H1 (cell line): ENCODE results near the gene GSG1L. TPM values are rescaled to one million over a fixed set of nuclear protein-coding genes. Genes with fewer than 3 reads are reported as not detected.

ENCODE experiments used
- CTCF ChIA-PET: fragments of 300-600 bp; sonication (Branson Sonifier 250); formaldehyde crosslinking; loops from one replicate; lab custom pipeline; 2021; ENCODE audit not compliant: partially characterized antibody; lab: Charles Lee
- POLR2A ChIA-PET: fragments of 300-600 bp; sonication (Branson Sonifier 250); formaldehyde crosslinking; loops from one replicate; lab custom pipeline; 2021; ENCODE audit warnings: inconsistent platforms; ENCODE audit not compliant: partially characterized antibody; lab: Charles Lee
- DNase-seq, 2 experiments: peaks; one replicate each; pipeline versions ENCODE4 v3.0.0 to v3.0.0-alpha.2; 2010 to 2022; ENCODE audit warnings: low spot score in 2 of 2, low read depth in 1 of 2, mixed read lengths in 1 of 2
- FAIRE-seq: peaks from 2 replicates; lab custom pipeline; 2011; peaks lifted over from hg19 to GRCh38; lab: Jason Lieb, UNC
- H2AFZ ChIP-seq: 2 replicates; pipeline ENCODE4 v1.8.1; 2012; ENCODE audit warnings: low read length, inconsistent platforms
- H2AK5ac ChIP-seq: 2 replicates; pipeline ENCODE4 v1.6.1; 2013; ENCODE audit warnings: low read depth, low read length
- H2BK120ac ChIP-seq: replicated peaks from 2 replicates; pipeline ENCODE3; 2013; ENCODE audit warnings: low read depth, low read length, inconsistent platforms
- H2BK12ac ChIP-seq: 2 replicates; pipeline ENCODE4 v1.6.1; 2013; ENCODE audit warnings: low read depth, low read length
- H2BK15ac ChIP-seq: 2 replicates; pipeline ENCODE4 v1.6.1; 2013; ENCODE audit warnings: low read length
- H2BK20ac ChIP-seq: 2 replicates; pipeline ENCODE4 v1.6.1; 2013; ENCODE audit warnings: low read length
- H2BK5ac ChIP-seq: 2 replicates; pipeline ENCODE4 v1.6.1; 2013; ENCODE audit warnings: low read depth, low read length
- H3K14ac ChIP-seq: 2 replicates; pipeline ENCODE4 v1.6.1; 2013; ENCODE audit warnings: inconsistent platforms; ENCODE audit not compliant: insufficient read length
- H3K18ac ChIP-seq: 2 replicates; pipeline ENCODE4 v1.6.1; 2013; ENCODE audit warnings: low read length; ENCODE audit errors: extremely low read depth
- H3K23ac ChIP-seq: 2 replicates; pipeline ENCODE4 v1.6.1; 2013; ENCODE audit warnings: inconsistent platforms; ENCODE audit not compliant: insufficient read length
- H3K23me2 ChIP-seq: 2 replicates; pipeline ENCODE4 v1.6.1; 2013; ENCODE audit warnings: low read depth, low read length
- H3K27ac ChIP-seq: 2 replicates; pipeline ENCODE4 v1.6.1; 2011; ENCODE audit warnings: low read depth, low read length, inconsistent platforms
- H3K27me3 ChIP-seq, 4 experiments: replicated peaks in 1 of 4; 1 replicate in 1 of 4; 2 replicates in 3 of 4; pipeline versions ENCODE4 v1.6.1 to v1.8.1; 2011 to 2013; ENCODE audit warnings: low read length in 3 of 4, mild to moderate bottlenecking in 3 of 4, inconsistent platforms in 2 of 4, mixed read lengths in 2 of 4, moderate library complexity in 1 of 4; ENCODE audit not compliant: control insufficient read depth in 3 of 4, insufficient read depth in 3 of 4; ENCODE audit errors: extremely low read depth in 1 of 4
- H3K36me3 ChIP-seq, 4 experiments: 2 replicates each; pipeline versions ENCODE4 v1.6.1 to v1.8.1; 2011 to 2013; ENCODE audit warnings: mild to moderate bottlenecking in 4 of 4, low read length in 3 of 4, moderate library complexity in 2 of 4, control low read depth in 1 of 4, inconsistent platforms in 1 of 4; ENCODE audit not compliant: insufficient read depth in 4 of 4, control insufficient read depth in 2 of 4
- H3K4ac ChIP-seq: replicated peaks from 2 replicates; pipeline ENCODE3; 2013; ENCODE audit warnings: low read length, low read depth, mixed read lengths, inconsistent platforms; ENCODE audit not compliant: insufficient read length
- H3K4me1 ChIP-seq, 4 experiments: replicated peaks in 1 of 4; 1 replicate in 1 of 4; 2 replicates in 3 of 4; pipeline versions ENCODE4 v1.6.1 to v1.8.1; 2011 to 2013; ENCODE audit warnings: low read length in 3 of 4, inconsistent platforms in 2 of 4, mixed read lengths in 1 of 4; ENCODE audit not compliant: insufficient read depth in 4 of 4, control insufficient read depth in 3 of 4
- H3K4me2 ChIP-seq, 2 experiments: 2 replicates each; pipeline versions ENCODE4 v1.6.1 to v1.8.1; 2011 to 2013; ENCODE audit warnings: low read depth in 2 of 2, low read length in 2 of 2, control low read depth in 1 of 2, inconsistent platforms in 1 of 2, mild to moderate bottlenecking in 1 of 2; ENCODE audit not compliant: insufficient read depth in 1 of 2
- H3K4me3 ChIP-seq, 4 experiments: fragments of 200-600, 300-600 bp in 1 of 4; sonication (generic), shearing (Covaris generic), sonication (Bioruptor Twin) in 1 of 4; 2 replicates each; pipeline versions ENCODE4 v1.5.1 to v1.8.1; 2011 to 2016; ENCODE audit warnings: low read length in 4 of 4, low read depth in 3 of 4, control low read depth in 2 of 4, inconsistent platforms in 2 of 4, mild to moderate bottlenecking in 2 of 4, mixed read lengths in 1 of 4, moderate library complexity in 1 of 4; ENCODE audit not compliant: insufficient read depth in 2 of 4; ENCODE audit errors: extremely low read depth in 1 of 4
- H3K56ac ChIP-seq: replicated peaks from 2 replicates; pipeline ENCODE3; 2013; ENCODE audit warnings: low read depth, mild to moderate bottlenecking, mixed read lengths, low read length, inconsistent platforms; ENCODE audit not compliant: insufficient read length
- H3K79me1 ChIP-seq: 2 replicates; pipeline ENCODE4 v1.6.1; 2013; ENCODE audit warnings: low read depth, low read length, control low read depth
- H3K79me2 ChIP-seq, 2 experiments: 2 replicates each; pipeline versions ENCODE4 v1.6.1 to v1.8.1; 2012 to 2013; ENCODE audit warnings: low read length in 2 of 2, mild to moderate bottlenecking in 2 of 2, inconsistent platforms in 1 of 2; ENCODE audit not compliant: insufficient read depth in 2 of 2, control insufficient read depth in 1 of 2
- H3K9ac ChIP-seq, 4 experiments: replicated peaks in 1 of 4; 1 replicate in 1 of 4; 2 replicates in 3 of 4; pipeline versions ENCODE4 v1.6.1 to v1.8.1; 2011 to 2013; ENCODE audit warnings: low read depth in 3 of 4, low read length in 3 of 4, control low read depth in 2 of 4, mild to moderate bottlenecking in 2 of 4, moderate library complexity in 2 of 4, inconsistent platforms in 1 of 4; ENCODE audit errors: extremely low read depth in 1 of 4
- H3K9me3 ChIP-seq, 2 experiments: 2 replicates each; pipeline versions ENCODE4 v1.6.1 to v1.8.1; 2012 to 2013; ENCODE audit warnings: mild to moderate bottlenecking in 2 of 2, moderate library complexity in 2 of 2, control low read depth in 1 of 2, inconsistent platforms in 1 of 2, low read depth in 1 of 2, low read length in 1 of 2, mixed read lengths in 1 of 2; ENCODE audit not compliant: insufficient read depth in 2 of 2
- H4K20me1 ChIP-seq, 2 experiments: replicated peaks in 1 of 2; 2 replicates each; pipeline versions ENCODE3 to v1.8.1; 2011 to 2013; ENCODE audit warnings: inconsistent platforms in 2 of 2, low read length in 2 of 2, mild to moderate bottlenecking in 1 of 2; ENCODE audit not compliant: insufficient read depth in 2 of 2, control insufficient read depth in 1 of 2
- H4K5ac ChIP-seq: 2 replicates; pipeline ENCODE4 v1.6.1; 2013; ENCODE audit warnings: low read length, low read depth, mixed read lengths, inconsistent platforms; ENCODE audit not compliant: insufficient read length
- H4K8ac ChIP-seq: 2 replicates; pipeline ENCODE4 v1.8.0; 2013; ENCODE audit warnings: mild to moderate bottlenecking, moderate library complexity, low read length, inconsistent platforms; ENCODE audit not compliant: insufficient read depth; ENCODE audit errors: extremely low read depth
- H4K91ac ChIP-seq: replicated peaks from 2 replicates; pipeline ENCODE3; 2013; ENCODE audit warnings: low read length, mixed read lengths, inconsistent platforms; ENCODE audit not compliant: insufficient read length
- ASH2L ChIP-seq: fragments of 200-600, 300-600 bp; sonication (generic); IDR thresholded peaks from one replicate; pipeline ENCODE4 v1.7.1; 2017; ENCODE audit warnings: low read length
- BRCA1 ChIP-seq: IDR thresholded peaks from 2 replicates; pipeline ENCODE4 v1.6.1; 2012; ENCODE audit warnings: low read depth, low read length, improper control_type of control experiment
- GABPA ChIP-seq: IDR thresholded peaks from 2 replicates; pipeline ENCODE4 v1.6.1; 2011; ENCODE audit warnings: mild to moderate bottlenecking, low read length, moderate library complexity, borderline replicate concordance; ENCODE audit not compliant: insufficient read depth
- GTF2F1 ChIP-seq: IDR thresholded peaks from 2 replicates; pipeline ENCODE4 v1.6.1; 2012; ENCODE audit warnings: low read depth, low read length, improper control_type of control experiment, borderline replicate concordance
- JUN ChIP-seq: IDR thresholded peaks from 2 replicates; pipeline ENCODE4 v1.6.1; 2011; ENCODE audit warnings: low read depth, mild to moderate bottlenecking, improper control_type of control experiment, low read length
- WGBS, 2 experiments: shearing (Covaris generic) in 1 of 2; methylation state at CpG; one replicate each; pipeline versions ENCODE4 v1.1.6 to v1.1.7; 2013 to 2015; ENCODE audit warnings: low lambda C conversion rate in 2 of 2, mixed read lengths in 2 of 2, inconsistent platforms in 1 of 2, low coverage in 1 of 2, missing lambda C conversion rate in 1 of 2; ENCODE audit not compliant: insufficient replicate concordance in 2 of 2, insufficient coverage in 1 of 2, insufficient read length in 1 of 2; ENCODE audit errors: extremely low coverage in 1 of 2, missing lambda C conversion rate in 1 of 2; 5-methylcytosine and 5-hydroxymethylcytosine counted together
- polyA plus RNA-seq, 7 experiments: library from polyadenylated mRNA; depleted of rRNA in 3 of 7; stranded (reverse) in 5 of 7; unstranded in 2 of 7; fragments of >200 nt in 5 of 7; fragments of 200-250 nt in 2 of 7; gene quantifications; 1 replicate in 5 of 7; 2 replicates in 1 of 7; 4 replicates in 1 of 7; pipeline versions ENCODE4 v1.2.1 to v1.2.3, GENCODE V29; 2011 to 2013; ENCODE audit warnings: missing spikeins in 2 of 7, mixed read lengths in 2 of 7
- total RNA-seq: library from RNA; stranded (reverse); fragmentation: NEBNext Ultra II Directional; extraction: Animal tissue kit (Norgen Biotek cat#: 25700); gene quantifications from 2 replicates; pipeline ENCODE4 v1.2.1, GENCODE V29; 2021

The GSG1L gene
- total and polyA plus RNA-seq, 2 of the 8 experiments (the other 6 are each of a cell fraction or from before 2014, with no cell fraction given), result 0.71 to 1.1 TPM

GRCh38 chr16:27974896-27975540 is 88.5 kb downstream of the GSG1L start:
- Histone ChIP-seq H4K8ac (no peak overlapping the region), H2BK15ac (no peak overlapping the region), H3K9ac (no peak overlapping the region), H3K79me1 (no peaks in the 10 kb centered on the region), H3K36me3 (no peaks in the 10 kb centered on the region), H2BK12ac (no peak overlapping the region), H3K27me3 (no peaks in the 10 kb centered on the region; a peak in 2 of 7 replicates), H3K27ac (no peak overlapping the region), H3K56ac (no peak overlapping the region), H3K4ac (no peak overlapping the region), H3K4me1 (no peaks in the 10 kb centered on the region), H3K9me3 (no peaks in the 10 kb centered on the region), H2BK120ac (no peak overlapping the region), H3K14ac (no peak overlapping the region), H2AK5ac (no peak overlapping the region), H2BK5ac (no peak overlapping the region), H4K20me1 (no peaks in the 10 kb centered on the region), H4K5ac (no peak overlapping the region), H3K4me2 (no peak overlapping the region), H2AFZ (no peak overlapping the region), H2BK20ac (no peak overlapping the region), H4K91ac (no peak overlapping the region), H3K23me2 (no peaks in the 10 kb centered on the region), H3K23ac (no peak overlapping the region), H3K4me3 (no peak overlapping the region), H3K79me2 (no peaks in the 10 kb centered on the region), H3K18ac (no peak overlapping the region)
- TF ChIP-seq BRCA1, result no peak
- TF ChIP-seq ASH2L, result no peak
- TF ChIP-seq JUN, result no peak
- no peak for TF ChIP-seq GTF2F1
- no peak for TF ChIP-seq GABPA
- ChIA-PET POLR2A (no interaction called here), CTCF (interaction anchor here (1.1 to 5.3 kb wide), 4 partner anchors 10 to 117 kb away, joined by 3 to 77 read pairs (median 15); no protein-coding TSS in a partner anchor)
- DNase-seq (no peak), FAIRE-seq (no peak)
- 85% methylated on average over 10 of the region's 11 CpGs; no CpG with 5 or more reads in 1 of the 2 experiments for WGBS, 2 experiments
